Liver (tissue), 3 donors: ENCODE results near the gene DUSP9.

ENCODE experiments used
- CTCF ChIP-seq: fragments of 150-350 bp; IDR thresholded peaks from 2 replicates; pipeline ENCODE4 v1.5.1; 2017; ENCODE audit warnings: improper control_type of control experiment, low read depth, low read length; ENCODE audit not compliant: missing input control
- EGR1 ChIP-seq, 2 donors: IDR thresholded peaks; 2 replicates each; pipeline ENCODE4 v1.6.1; 2016 to 2018; ENCODE audit warnings: antibody characterized with exemption in 2 of 2, low read depth in 2 of 2
- GABPA ChIP-seq, 2 donors: IDR thresholded peaks in 1 of 2; conservative IDR thresholded peaks in 1 of 2; 2 replicates each; pipeline ENCODE4 v1.6.1; 2016; ENCODE audit warnings: antibody characterized with exemption in 2 of 2, mild to moderate bottlenecking in 1 of 2, moderate library complexity in 1 of 2
- HNF4G ChIP-seq: IDR thresholded peaks from 2 replicates; pipeline ENCODE4 v1.6.1; 2016; ENCODE audit warnings: antibody characterized with exemption
- JUND ChIP-seq, 2 donors: IDR thresholded peaks; 2 replicates each; pipeline ENCODE4 v1.6.1; 2016; ENCODE audit warnings: antibody characterized with exemption in 2 of 2
- MAX ChIP-seq: IDR thresholded peaks from 2 replicates; pipeline ENCODE4 v1.6.1; 2016; ENCODE audit warnings: antibody characterized with exemption
- NR2F2 ChIP-seq: IDR thresholded peaks from 2 replicates; pipeline ENCODE4 v1.6.1; 2016; ENCODE audit warnings: antibody characterized with exemption
- RAD21 ChIP-seq, 2 donors: IDR thresholded peaks; 2 replicates each; pipeline ENCODE4 v1.6.1; 2016; ENCODE audit warnings: antibody characterized with exemption in 2 of 2, mild to moderate bottlenecking in 2 of 2
- REST ChIP-seq: IDR thresholded peaks from 2 replicates; pipeline ENCODE4 v1.6.1; 2016; ENCODE audit warnings: antibody characterized with exemption, mild to moderate bottlenecking
- SP1 ChIP-seq: IDR thresholded peaks from 2 replicates; pipeline ENCODE4 v1.6.1; 2018; ENCODE audit warnings: antibody characterized with exemption, mild to moderate bottlenecking
- TAF1 ChIP-seq: conservative IDR thresholded peaks from 2 replicates; pipeline ENCODE4 v1.6.1; 2016; ENCODE audit warnings: antibody characterized with exemption, mild to moderate bottlenecking
- YY1 ChIP-seq: IDR thresholded peaks from 2 replicates; pipeline ENCODE4 v1.6.1; 2016; ENCODE audit warnings: antibody characterized with exemption, mild to moderate bottlenecking
- ZBTB33 ChIP-seq: IDR thresholded peaks from 2 replicates; pipeline ENCODE4 v1.6.1; 2016; ENCODE audit warnings: antibody characterized with exemption
- donor health status: healthy.
- donor health status: healthy.

GRCh38 chrX:153646620-153647373 is at the start of gene DUSP9:
- no peak for TF ChIP-seq HNF4G
- no peak for TF ChIP-seq TAF1
- no peak for TF ChIP-seq JUND (IDR thresholded peaks at IDR 0.05)
- TF ChIP-seq CTCF: no peak
- no peak for TF ChIP-seq REST
- TF ChIP-seq ZBTB33: no peak
- TF ChIP-seq RAD21 (IDR thresholded peaks at IDR 0.05): no peak
- no peak for TF ChIP-seq GABPA (IDR thresholded peaks at IDR 0.05 in 1 of 2, conservative IDR thresholded peaks at IDR 0.05 in 1 of 2)
- no peak for TF ChIP-seq MAX
- no peak for TF ChIP-seq YY1
- TF ChIP-seq NR2F2: no peak
- no peak for TF ChIP-seq SP1
- no peak for TF ChIP-seq EGR1 (IDR thresholded peaks at IDR 0.05; ENCODE audit: low read depth in 2 of 2)
